ENCODE measurements around the gene EXOC1.

Gene EXOC1

DNA sequence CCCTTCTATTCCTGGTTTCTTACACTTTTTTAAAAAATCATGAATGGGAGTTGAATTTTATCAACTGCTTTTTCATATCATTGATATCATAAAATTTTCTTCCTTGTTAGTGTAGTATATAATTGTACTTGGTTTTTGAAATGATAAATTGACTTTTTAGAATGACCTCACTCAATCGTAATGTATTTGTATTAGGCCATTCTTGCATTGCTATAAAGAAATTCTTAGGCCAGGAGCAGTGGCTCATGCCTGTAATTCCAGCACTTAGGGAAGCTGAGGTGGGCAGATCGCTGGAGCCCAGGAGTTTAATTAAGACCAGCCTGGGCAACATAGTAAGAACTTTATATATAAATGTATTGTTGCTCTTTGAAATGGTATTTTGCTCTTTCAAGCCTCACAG lies 6.3 kb downstream of the EXOC1 start:
- DNase-seq, result no peak

DNA sequence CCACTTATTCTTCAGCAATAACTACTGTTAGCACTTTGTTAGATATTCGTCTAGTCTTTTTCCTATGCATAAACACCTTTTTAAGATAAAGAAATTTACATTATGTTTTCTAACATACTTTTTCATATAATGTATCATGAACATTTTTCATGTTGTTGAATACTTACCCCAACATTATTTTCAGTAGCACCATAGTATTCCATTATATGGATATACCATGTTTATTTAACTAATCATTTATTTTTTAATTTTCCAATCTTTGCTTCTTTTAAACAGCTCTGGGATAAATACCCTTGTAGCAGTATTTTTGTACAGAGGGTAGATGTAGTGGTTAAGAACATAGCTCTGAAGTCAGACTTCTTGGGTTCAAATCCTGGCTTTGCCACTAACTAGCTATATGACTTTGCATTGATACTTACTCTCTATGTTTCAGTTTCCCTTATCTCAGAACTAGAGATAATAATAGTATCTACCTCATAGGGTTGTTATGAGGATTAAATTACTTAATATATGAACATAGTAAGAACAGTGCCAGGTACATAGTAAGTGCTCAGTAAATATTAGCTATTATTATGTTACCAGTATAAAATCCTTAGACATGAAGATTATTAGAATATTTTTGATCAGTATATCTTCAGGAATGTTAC lies 11.3 kb downstream of the EXOC1 start:
- DNase-seq, result no peak

DNA sequence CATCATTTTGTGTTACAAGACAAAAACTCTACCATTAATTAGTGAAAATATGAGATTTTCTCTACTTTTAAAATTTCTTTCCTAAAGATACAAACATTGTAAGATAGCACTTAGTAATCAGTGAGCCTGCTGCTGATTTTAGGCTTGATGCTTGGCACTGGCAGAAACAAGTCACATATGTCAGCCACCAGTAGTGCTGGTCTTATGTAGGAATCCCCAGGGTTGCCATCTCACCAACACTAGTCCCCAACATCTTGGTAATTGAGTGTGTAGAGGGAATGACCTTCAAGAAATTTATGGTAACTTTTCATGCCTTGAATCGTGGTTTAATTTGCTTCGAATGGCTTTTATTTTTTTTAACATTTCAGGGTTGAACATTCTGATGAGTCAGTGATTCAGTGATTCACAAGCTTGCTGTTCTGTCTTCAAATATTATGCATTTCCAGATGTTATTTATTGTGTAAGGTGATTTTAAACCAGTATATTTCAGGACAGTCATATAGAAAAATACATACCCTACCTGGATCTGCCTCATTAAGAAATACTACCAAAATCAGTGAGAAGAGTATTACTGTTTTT lies 11.9 kb downstream of the EXOC1 start:
- no peak for DNase-seq

DNA sequence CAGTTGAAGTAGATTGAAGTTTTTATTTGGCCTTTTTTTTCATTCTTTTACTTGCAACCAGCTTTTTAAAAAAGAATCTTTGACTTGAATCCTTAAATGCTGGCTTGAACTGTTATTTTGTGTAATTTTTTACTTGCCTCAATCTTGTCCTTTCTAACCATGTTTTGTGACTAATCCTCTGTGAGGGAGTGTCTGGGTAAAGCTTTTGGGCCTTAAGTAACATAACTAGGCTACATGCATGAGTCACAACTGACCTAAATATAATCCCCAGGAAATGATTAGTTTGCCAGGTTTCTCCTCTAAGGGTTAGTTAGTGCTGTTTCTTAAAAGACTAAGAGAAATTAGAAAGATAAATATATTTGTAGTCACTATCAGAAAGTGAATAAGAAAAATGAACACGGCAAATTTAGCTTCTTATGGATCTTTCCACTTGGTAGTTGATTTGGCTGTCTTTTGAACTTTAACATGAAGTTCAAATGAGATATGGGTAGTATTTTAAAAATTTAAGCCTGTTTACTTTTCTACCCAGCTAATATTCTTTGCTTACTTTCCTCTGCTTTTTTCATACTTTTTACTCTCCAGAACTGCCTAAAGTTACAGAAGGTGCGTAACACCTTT lies 13.0 kb downstream of the EXOC1 start:
- peak; percentile 42 for DNase-seq

GRCh38 chr4:55866973-55867574 lies 13.6 kb downstream of the EXOC1 start:
- peak; percentile 71 for DNase-seq

GRCh38 chr4:55868581-55869090 lies 15.2 kb downstream of the EXOC1 start:
- DNase-seq, result no peak

GRCh38 chr4:55871299-55871800 lies 17.9 kb downstream of the EXOC1 start:
- DNase-seq, result no peak

DNA sequence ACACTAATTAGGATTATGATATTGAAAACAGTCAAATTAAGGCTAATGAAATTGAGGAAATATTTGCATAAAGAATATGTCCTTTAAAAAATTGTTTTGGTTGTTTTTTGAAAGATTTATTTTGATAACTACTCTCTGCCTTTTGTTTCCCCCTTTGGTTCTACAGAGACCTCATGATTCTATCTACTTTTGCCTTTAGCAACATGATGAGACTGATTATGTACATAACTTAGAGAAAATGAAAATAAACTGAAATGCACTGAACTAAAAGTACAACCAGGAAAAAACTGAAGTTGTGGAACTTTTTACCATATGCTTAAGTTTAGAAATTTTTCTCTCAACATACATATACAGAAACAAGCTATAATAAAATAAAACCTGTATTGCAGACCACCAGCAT lies 21.4 kb downstream of the EXOC1 start:
- DNase-seq, result no peak

GRCh38 chr4:55876387-55876786 lies 22.9 kb downstream of the EXOC1 start:
- DNase-seq, result no peak

GRCh38 chr4:55879224-55879623 lies 25.8 kb downstream of the EXOC1 start:
- DNase-seq, result no peak

DNA sequence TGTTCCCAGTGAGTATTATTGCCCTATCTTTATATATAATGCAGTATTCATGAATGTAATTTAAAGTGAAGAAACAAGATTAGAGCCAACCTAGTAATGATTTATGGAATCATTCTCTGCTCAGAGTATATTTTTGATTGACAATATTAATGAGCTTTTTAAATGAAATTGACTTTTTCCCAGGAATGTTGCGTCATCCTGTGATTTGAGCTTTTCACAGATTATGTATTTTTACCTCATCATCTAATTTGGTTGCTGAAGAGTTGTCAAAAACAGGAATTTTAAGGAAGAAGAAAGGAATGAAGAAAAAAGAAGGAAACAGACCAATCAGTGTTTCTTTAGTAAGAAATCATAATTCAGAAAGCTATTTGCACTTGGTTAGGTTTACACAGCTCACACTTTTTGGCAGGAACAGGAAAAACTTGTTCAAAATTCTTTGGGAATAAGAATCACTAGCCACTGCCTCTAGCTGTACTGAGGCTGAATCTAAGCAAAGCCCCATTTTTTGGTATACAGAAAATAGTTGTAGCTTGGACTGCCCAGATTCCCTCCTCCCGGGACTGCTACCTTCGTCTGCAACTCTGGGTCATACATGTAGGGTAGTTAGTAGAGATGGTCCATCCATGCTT lies 27.3 kb downstream of the EXOC1 start:
- DNase-seq, result no peak

GRCh38 chr4:55884093-55884850 lies 30.8 kb downstream of the EXOC1 start:
- DNase-seq, result no peak

GRCh38 chr4:55884851-55885219 lies 31.4 kb downstream of the EXOC1 start:
- DNase-seq, result no peak

DNA sequence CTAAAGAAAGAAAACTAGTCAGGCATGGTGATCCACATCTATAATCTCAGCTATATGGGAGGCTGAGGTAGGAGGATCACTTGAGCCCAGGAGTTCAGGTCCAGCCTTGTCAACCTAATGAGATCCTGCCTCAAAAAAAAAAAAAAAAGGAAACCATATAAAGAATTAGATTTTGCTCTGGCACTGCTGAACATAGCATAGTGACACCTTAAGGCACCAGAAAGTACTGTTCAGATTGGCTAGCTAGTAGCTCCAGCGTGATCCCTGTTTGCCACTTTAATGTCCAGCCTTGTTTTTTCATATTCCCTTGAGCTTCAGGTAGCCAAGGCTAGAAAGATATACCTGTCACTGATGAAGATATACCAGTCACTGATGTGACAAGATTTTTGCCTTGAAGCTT lies 34.1 kb downstream of the EXOC1 start:
- DNase-seq, result peak; percentile 38

- no peak for DNase-seq
Observed at GRCh38 chr4:55892156-55892555, 38.7 kb downstream of the EXOC1 start.

- DNase-seq, result no peak
Observed at GRCh38 chr4:55896622-55897021, 43.2 kb downstream of the EXOC1 start.

- no peak for DNase-seq
Observed at GRCh38 chr4:55902677-55903076, 49.2 kb downstream of the EXOC1 start.

DNA sequence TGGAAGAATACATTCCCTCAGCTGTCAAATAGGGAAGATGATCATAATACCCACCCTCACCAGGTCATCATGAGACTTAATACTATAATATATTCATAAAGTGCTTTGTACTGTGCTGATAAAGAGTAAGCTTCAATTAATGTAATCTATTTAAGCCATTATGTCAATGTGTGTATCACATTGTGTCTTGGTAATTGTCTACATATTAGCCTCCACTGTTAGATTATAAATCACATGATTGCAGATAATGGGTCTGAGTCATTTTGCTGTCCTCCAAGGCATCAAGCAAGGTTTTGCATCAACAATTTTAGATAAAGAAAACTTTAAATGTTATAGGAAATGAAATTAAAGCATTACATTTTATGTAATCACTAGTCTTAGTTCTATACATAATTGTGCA lies 50.1 kb downstream of the EXOC1 start:
- no peak for DNase-seq

- DNase-seq, result no peak
Observed at GRCh38 chr4:55904576-55904975, 51.1 kb downstream of the EXOC1 start.

GRCh38 chr4:55906323-55906722 lies 52.9 kb downstream of the EXOC1 start:
- no peak for DNase-seq

DNA sequence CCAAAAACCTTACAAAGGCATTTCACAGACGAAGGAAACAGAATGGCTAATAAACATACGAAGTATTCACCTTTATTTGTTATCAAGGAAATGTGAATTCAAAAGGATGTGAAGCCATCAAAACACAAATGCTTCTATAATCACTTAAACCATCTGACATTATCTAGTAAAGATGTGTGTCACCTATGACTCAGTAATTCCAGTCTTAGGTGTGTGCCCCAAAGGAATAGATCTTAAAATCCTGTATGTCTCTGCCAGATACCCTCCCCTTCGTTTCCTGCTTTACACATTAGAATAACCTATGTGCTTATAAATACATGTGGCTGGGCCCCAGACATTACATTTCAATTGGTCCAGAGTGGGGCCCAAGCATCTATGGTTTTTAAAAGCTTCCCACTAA lies 53.5 kb downstream of the EXOC1 start:
- no peak for DNase-seq

GRCh38 chr4:55907469-55907868 lies 54.0 kb downstream of the EXOC1 start:
- DNase-seq, result no peak

DNA sequence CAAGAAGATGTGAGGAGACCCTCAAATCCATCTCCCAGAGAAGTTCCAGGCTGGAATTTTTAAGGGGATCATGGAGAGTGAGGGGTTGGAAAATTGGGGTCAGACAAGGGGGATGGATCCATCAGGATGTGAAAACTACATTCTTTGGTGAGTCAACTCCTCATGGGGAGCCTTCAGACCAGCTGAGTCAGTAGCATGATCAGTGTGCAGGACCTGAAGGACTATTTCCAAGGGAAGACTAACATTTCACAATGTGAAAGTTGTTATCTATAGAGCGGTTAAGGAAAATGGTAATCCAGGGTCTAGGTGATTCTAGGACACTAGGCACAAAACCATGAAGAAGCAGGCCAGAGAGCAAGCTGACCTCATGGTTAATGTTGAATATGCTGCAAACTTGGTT lies 56.7 kb downstream of the EXOC1 start:
- DNase-seq, result no peak

All from DMS53 (cell line).